Stimulated activated CD4-positive, alpha-beta T cell treated with anti-CD3 and anti-CD28 coated beads, Interleukin-1b, Interleukin-23, amount 100 ng/mL, for 1 hour (primary cell): Measurements from ENCODE around the gene ST14.
"Not testable (repeated sequence)": the region's sequence is repeated elsewhere in the genome, so short reads cannot be mapped to it uniquely, and the experiment has no call there.

Experiments used
- DNase-seq, 2 donors: peaks; one replicate each; pipeline ENCODE4 v3.0.0-alpha.2; 2020; ENCODE audit warnings: low read depth in 2 of 2

ST14 gene

DNA sequence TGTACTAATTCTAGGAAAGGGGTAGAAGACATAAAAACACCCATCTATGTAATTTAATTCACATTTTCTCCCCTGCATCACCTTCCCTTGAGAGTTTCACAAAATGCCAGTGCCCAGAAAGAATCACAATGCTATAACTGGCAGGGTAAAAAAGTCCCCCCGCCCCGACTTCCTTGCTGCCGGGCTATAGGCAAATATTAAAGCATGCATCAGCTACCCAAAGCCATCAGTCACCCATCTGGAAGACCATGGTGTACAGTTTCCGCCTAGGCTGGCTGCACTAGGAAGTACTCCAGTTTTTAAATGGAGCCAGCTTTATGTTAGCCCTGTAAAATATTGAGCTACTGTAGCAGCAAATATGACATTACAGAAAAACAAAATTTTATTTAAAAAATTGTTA is 67.8 kb downstream of the ST14 start:
- DNase-seq, result no peak

DNA sequence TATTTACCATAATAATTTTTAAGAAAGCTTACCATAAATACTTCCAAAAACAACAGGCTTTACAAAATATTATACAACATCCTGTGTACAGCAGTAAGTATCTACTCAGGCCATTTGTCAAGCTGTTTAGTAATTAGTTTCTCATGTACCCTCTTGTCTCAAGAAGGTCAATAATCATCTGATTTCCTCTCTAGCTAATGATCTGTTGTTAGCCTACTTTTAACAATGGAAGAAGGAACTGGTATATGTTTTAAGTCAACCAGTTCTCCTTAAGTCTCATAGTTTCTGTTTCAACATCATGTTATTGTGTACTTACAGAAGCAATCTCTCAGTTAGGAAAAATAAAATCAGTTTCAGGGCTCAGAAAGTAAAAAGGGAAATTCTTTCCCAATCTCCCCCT is 73.9 kb downstream of the ST14 start:
- not testable (repeated sequence) for DNase-seq

DNA sequence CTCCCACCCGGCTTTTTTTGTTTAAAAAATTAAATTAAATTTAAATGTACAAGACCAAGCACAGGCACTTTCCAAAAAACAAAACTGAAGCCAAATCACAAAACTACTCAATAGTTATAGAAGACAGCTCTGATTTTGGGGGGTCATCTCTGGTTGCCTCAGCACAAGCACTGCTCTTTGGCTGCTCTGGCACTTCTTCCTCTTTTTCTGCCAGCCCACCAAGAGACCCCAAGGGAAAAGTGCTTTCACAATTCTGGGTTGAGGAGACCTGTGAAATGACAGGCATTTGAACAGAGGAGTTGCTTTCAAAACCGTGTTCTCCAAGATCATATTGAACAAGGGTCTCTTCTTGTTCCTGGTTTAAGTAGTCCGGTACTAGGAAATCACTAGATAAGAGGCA is 74.3 kb downstream of the ST14 start:
- not testable (repeated sequence) for DNase-seq

DNA sequence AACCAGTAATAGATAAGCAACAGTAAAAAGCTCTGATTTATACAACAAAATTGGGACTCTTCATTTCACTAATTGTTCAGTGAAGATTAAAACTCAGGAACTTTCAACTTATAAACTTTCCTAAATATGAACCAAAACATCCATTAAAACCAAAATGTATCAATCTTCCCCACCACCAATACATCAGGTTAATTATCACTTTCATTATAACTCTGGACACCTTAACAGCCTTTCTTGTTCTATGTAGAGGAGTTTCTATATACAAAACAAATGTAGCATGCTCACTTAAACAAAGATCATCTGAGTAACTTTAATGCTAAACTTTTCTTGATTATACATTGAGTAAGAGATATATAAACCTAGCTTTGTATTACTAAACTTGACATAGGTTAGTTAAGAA is 74.7 kb downstream of the ST14 start:
- no peak for DNase-seq

- DNase-seq, result no peak
Observed at GRCh38 chr11:130237282-130238006, 77.9 kb downstream of the ST14 start.

DNA sequence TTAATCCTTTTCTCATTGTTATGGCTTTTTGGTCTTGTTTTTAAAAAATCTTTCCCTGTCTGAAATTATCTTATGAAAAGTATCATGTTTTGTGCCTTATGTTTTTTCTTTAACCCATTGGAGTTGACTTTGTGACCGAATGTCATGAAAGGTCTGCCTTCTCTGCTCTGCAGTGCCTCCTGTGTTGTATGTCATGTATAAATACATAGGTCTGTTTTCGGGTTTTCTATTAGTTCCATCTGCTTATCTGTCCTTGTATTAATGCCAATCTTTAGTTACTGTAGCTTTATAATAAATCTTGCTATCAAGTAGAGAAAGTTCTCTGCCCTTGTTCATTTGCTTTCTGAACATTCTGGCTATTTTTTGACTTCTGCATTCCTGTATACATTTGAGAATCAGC is 82.1 kb downstream of the ST14 start:
- DNase-seq, result no peak

DNA sequence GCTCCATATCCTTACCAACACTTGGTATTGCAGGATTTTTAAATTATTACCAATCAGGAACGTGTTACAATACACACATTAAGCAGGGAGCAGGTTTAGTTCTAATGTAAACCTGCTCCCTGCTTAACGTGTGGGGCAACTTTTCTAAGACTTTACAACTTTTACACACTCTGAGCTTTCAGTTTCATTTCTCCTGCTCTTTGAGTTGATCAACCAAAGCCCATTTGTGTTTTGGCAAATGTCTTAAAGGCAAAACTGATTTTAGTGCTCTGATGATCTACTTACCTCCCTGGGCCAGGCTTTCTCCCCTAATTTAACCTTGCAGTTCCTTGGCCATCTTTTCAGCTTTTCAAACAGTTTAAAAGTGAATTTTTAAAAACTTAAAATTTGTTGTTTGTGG is 84.2 kb downstream of the ST14 start:
- DNase-seq, result no peak

DNA sequence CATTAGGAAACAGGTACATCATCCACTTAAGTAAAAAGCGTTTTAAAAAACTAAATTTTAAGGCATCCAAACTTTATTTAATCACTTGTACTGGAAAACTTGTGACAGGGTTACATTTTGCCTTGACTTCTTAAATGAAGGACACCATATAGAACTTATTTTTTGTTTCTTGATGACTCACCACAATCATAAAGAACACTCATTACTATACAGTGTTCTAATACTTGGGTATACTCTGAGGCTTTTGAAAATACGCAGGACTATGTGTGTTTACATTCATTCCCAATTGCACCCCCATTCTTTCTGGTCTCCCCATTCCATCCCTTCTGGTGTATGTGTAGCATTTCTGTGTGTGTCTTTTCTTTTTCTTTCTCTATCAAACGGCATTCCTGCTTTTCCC is 85.3 kb downstream of the ST14 start:
- no peak for DNase-seq

GRCh38 chr11:130245375-130245774 is 85.8 kb downstream of the ST14 start:
- DNase-seq, result not testable (repeated sequence)

DNA sequence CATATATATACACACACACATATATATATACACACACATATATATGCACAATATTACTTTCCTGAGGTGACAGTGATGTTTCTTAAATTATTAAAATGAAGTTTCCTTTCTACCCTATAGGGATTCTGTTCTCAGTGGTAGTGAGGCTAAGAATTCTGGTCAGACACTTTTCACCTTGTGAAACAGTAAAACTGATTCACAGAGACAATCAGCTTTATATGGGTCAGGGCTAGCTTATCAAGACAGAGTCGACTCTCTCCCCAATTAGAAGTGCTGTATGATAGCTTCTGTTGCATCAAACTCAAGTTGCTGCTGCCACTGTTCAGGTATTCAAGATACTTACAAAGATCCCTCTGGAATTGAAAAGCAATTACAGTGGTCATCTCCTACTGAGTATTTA is 86.7 kb downstream of the ST14 start:
- no peak for DNase-seq

GRCh38 chr11:130246738-130247137 is 87.2 kb downstream of the ST14 start:
- no peak for DNase-seq

GRCh38 chr11:130247319-130247718 is 87.7 kb downstream of the ST14 start:
- DNase-seq, result no peak

DNA sequence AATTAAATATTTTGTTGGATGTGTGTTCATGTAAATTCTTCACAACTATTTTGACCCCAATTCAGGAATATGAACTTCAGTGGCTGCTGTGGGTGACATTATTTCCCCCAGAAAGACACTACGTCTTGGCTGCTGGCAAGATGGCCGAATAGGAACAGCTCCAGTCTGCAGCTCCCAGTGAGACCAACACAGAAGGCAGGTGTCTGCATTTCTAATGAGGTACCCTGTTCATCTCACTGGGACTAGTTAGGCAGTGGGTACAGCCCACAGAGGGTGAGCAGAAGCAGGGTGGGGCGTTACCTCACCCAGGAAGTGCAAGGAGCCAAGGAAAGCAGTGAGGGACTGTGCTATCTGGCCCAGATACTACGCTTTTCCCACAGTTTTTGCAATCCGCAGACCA is 89.8 kb downstream of the ST14 start:
- DNase-seq, result no peak

DNA sequence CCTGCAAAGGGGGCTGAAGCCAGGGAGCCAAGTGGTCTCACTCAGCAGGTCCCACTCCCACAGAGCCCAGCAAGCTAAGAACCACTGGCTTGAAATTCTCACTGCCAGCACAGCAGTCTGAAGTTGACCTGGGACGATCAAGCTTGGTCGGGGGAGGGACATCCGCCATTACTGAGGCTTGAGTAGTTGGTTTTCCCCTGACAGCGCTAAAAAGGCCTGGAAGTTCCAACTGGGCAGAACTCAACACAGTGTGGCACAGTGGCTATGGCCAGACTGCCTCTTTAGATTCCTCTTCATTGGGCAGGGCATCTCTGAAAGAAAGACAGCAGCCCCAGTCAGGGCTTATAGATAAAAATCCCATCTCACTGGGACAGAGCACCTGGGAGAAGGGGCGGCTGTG is 90.3 kb downstream of the ST14 start:
- not testable (repeated sequence) for DNase-seq

GRCh38 chr11:130251763-130252162 is 92.2 kb downstream of the ST14 start:
- DNase-seq, result not testable (repeated sequence)
